GM12801 (cell line): Measurements from ENCODE around the gene PTPRT.

Experiments
- CTCF ChIP-seq: IDR thresholded peaks from one replicate; pipeline ENCODE4 v1.5.1; 2011; ENCODE audit warnings: control low read depth; ENCODE audit not compliant: insufficient read length; ENCODE audit errors: extremely low read depth

The PTPRT gene

DNA sequence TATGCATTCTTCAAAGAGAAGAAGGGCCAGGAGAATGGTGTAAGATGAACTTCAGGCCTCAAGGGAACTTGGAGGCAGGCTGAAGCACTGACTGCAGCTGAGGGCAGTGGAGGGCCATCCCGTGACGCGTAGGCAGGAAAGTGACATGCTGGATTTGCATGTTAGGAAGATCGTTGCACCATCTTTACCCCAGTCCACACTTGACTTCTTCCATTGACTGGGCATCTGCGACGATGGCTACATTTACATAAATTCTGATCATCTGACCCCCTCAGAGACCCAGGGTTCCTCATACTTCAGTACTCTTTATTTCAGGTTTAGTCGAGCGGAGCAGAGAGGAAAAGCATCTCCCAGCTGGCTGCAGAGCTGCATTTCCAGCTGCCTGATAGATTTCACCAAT, 180.2 kb downstream of the PTPRT start:
- no peak for TF ChIP-seq CTCF

GRCh38 chr20:43007525-43007924, 182.2 kb downstream of the PTPRT start:
- TF ChIP-seq CTCF, result no peak

- TF ChIP-seq CTCF, result no peak
Measured at GRCh38 chr20:43006651-43007375, 182.9 kb downstream of the PTPRT start.

DNA sequence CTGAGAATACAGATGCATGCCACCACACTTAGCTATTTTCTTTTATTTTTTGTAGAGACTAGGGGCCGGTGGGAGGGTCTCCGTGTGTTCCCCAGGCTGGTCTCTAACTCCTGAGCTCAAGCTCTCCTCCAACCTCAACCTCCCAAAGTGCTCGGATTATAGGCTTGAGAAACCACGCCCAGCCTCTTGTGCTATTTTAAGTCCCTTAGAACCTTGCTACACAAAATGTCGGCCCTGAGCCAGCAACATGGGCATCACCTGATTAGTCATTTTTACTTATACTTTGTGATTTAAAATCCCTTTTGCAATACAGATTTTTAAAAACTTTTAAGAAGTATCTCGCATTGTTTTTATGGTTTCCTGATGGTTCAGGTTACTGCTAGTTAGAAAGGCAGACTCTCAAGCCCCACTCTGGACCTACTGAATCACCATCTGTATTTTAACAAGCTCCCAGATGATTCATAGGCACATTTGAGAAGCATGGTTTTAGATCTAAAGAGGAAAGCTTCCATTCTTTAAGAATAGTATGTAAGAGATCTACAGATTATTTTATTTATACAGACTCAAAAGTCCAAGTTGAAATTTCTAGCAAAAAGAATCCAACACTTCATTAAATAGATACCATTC, 186.3 kb downstream of the PTPRT start:
- no peak for TF ChIP-seq CTCF

GRCh38 chr20:42996141-42996540, 193.6 kb downstream of the PTPRT start:
- TF ChIP-seq CTCF, result no peak

- no peak for TF ChIP-seq CTCF
Measured at GRCh38 chr20:42988319-42988718, 201.4 kb downstream of the PTPRT start.

GRCh38 chr20:42987376-42988114, 202.2 kb downstream of the PTPRT start:
- no peak for TF ChIP-seq CTCF
